ENCODE results near the gene MYL10.
"Not testable (repeated sequence)": the region's sequence is repeated elsewhere in the genome, so short reads cannot be mapped to it uniquely, and the experiment has no call there.

The MYL10 gene

GRCh38 chr7:101650579-101651081, 21.5 kb upstream of the MYL10 start:
- DNase-seq = no peak
- ATAC-seq = no peak

GRCh38 chr7:101647876-101648275, 18.8 kb upstream of the MYL10 start:
- not testable (repeated sequence) for DNase-seq, ATAC-seq

- ATAC-seq = no peak
- DNase-seq = no peak
Observed at GRCh38 chr7:101645951-101646350, 16.9 kb upstream of the MYL10 start.

GRCh38 chr7:101644879-101645278, 15.8 kb upstream of the MYL10 start:
- no peak for DNase-seq

GRCh38 chr7:101639127-101639526, 10.0 kb upstream of the MYL10 start:
- ATAC-seq, DNase-seq: not testable (repeated sequence)

More at GRCh38 chr7:101644879-101645278, 15.8 kb upstream of the MYL10 start:
- ATAC-seq = no peak

- no peak for DNase-seq
- no peak for ATAC-seq
Observed at GRCh38 chr7:101636822-101637623, 7.9 kb upstream of the MYL10 start.

GRCh38 chr7:101635484-101635883, 6.4 kb upstream of the MYL10 start:
- ATAC-seq (no peak), DNase-seq (no peak)

GRCh38 chr7:101634196-101634717, 5.2 kb upstream of the MYL10 start:
- no peak for DNase-seq
- ATAC-seq = no peak

- DNase-seq (no peak), ATAC-seq (no peak)
Observed at GRCh38 chr7:101633511-101633910, 4.4 kb upstream of the MYL10 start.

GRCh38 chr7:101632641-101633040, 3.5 kb upstream of the MYL10 start:
- ATAC-seq (no peak), DNase-seq (no peak)

- DNase-seq (no peak), ATAC-seq (no peak)
Observed at GRCh38 chr7:101631224-101631714, 2.2 kb upstream of the MYL10 start.

GRCh38 chr7:101630591-101630990, 1.5 kb upstream of the MYL10 start:
- ATAC-seq = no peak
- no peak for DNase-seq

- ATAC-seq = no peak
- no peak for DNase-seq
Observed at GRCh38 chr7:101628522-101628921, 574 bp downstream of the MYL10 start.

GRCh38 chr7:101626758-101627157, 2.3 kb downstream of the MYL10 start:
- ATAC-seq = no peak

GRCh38 chr7:101626069-101626671, 2.9 kb downstream of the MYL10 start:
- no peak for ATAC-seq
- DNase-seq = no peak

More at GRCh38 chr7:101626758-101627157, 2.3 kb downstream of the MYL10 start:
- DNase-seq = no peak

GRCh38 chr7:101625031-101625791, 3.9 kb downstream of the MYL10 start:
- DNase-seq = no peak
- ATAC-seq = no peak

GRCh38 chr7:101624246-101625001, 4.7 kb downstream of the MYL10 start:
- DNase-seq (no peak), ATAC-seq (no peak)

GRCh38 chr7:101622609-101623173, 6.4 kb downstream of the MYL10 start:
- ATAC-seq (no peak), DNase-seq (no peak)

- DNase-seq (no peak), ATAC-seq (no peak)
Observed at GRCh38 chr7:101620991-101621390, 8.1 kb downstream of the MYL10 start.

- no peak for ATAC-seq
- DNase-seq = no peak
Observed at GRCh38 chr7:101620395-101620794, 8.7 kb downstream of the MYL10 start.

GRCh38 chr7:101618916-101619315, 10.2 kb downstream of the MYL10 start:
- DNase-seq = no peak
- no peak for ATAC-seq
